Thyroid gland (tissue), 4 donors: ENCODE results near the gene STX16.

ENCODE experiments used
- CTCF ChIP-seq, 6 experiments: fragments of 200-600 bp in 3 of 6; fragments of 450-650 bp in 3 of 6; sonication (generic) in 3 of 6; IDR thresholded peaks; one replicate each; pipeline ENCODE4 v1.5.1; 2016 to 2019; ENCODE audit warnings: antibody characterized with exemption in 6 of 6, mild to moderate bottlenecking in 2 of 6, inconsistent platforms in 1 of 6, moderate library complexity in 1 of 6
- POLR2A ChIP-seq, 2 donors: fragments of 450-650 bp; IDR thresholded peaks; one replicate each; pipeline ENCODE4 v1.6.1; 2017; ENCODE audit warnings: antibody characterized with exemption in 2 of 2, mild to moderate bottlenecking in 2 of 2, moderate library complexity in 1 of 2

- no peak for TF ChIP-seq CTCF (IDR thresholded peaks at IDR 0.05)
- TF ChIP-seq POLR2A (IDR thresholded peaks at IDR 0.05) = no peak
Observed at GRCh38 chr20:58718729-58719128, 67.6 kb downstream of the STX16 start.
